HG03378 (cell line): ENCODE measurements around the gene CST4.
"Not testable (repeated sequence)": the region's sequence is repeated elsewhere in the genome, so short reads cannot be mapped to it uniquely, and the experiment has no call there.

Experiments used
- ATAC-seq: cut with Tn5 transposase; IDR thresholded peaks from one replicate; pipeline ENCODE4 v1.9.1; 2021; ENCODE audit warnings: mild to moderate bottlenecking, moderate library complexity; ENCODE audit not compliant: unreplicated experiment

CST4 gene

GRCh38 chr20:23663180-23663579 lies 25.7 kb downstream of the CST4 start:
- ATAC-seq: no peak

- ATAC-seq: no peak
These were observed 26.5 kb downstream of the CST4 start for GRCh38 chr20:23662276-23662870.

- ATAC-seq: no peak
These were observed 27.8 kb downstream of the CST4 start for GRCh38 chr20:23661002-23661429.

- no peak for ATAC-seq
These were observed 28.6 kb downstream of the CST4 start for GRCh38 chr20:23659989-23660837.

- ATAC-seq: not testable (repeated sequence)
These were observed 29.2 kb downstream of the CST4 start for GRCh38 chr20:23659610-23659988.

- ATAC-seq: no peak
These were observed 29.7 kb downstream of the CST4 start for GRCh38 chr20:23658989-23659609.

- ATAC-seq: no peak
These were observed 30.5 kb downstream of the CST4 start for GRCh38 chr20:23658336-23658735.

GRCh38 chr20:23657202-23657601 lies 31.6 kb downstream of the CST4 start:
- no peak for ATAC-seq

GRCh38 chr20:23656372-23656771 lies 32.5 kb downstream of the CST4 start:
- no peak for ATAC-seq

GRCh38 chr20:23655491-23656211 lies 33.2 kb downstream of the CST4 start:
- ATAC-seq: no peak

- ATAC-seq: no peak
These were observed 34.1 kb downstream of the CST4 start for GRCh38 chr20:23654717-23655116.

- ATAC-seq: no peak
These were observed 34.8 kb downstream of the CST4 start for GRCh38 chr20:23654000-23654399.

- ATAC-seq: no peak
These were observed 35.4 kb downstream of the CST4 start for GRCh38 chr20:23653400-23653938.

GRCh38 chr20:23652926-23653325 lies 35.9 kb downstream of the CST4 start:
- ATAC-seq: no peak

GRCh38 chr20:23652371-23652770 lies 36.5 kb downstream of the CST4 start:
- no peak for ATAC-seq

- ATAC-seq: no peak
These were observed 37.7 kb downstream of the CST4 start for GRCh38 chr20:23651117-23651516.

GRCh38 chr20:23649830-23650417 lies 38.9 kb downstream of the CST4 start:
- no peak for ATAC-seq

- ATAC-seq: no peak
These were observed 39.6 kb downstream of the CST4 start for GRCh38 chr20:23649242-23649641.

GRCh38 chr20:23647346-23647745 lies 41.5 kb downstream of the CST4 start:
- no peak for ATAC-seq

- ATAC-seq: no peak
These were observed 42.5 kb downstream of the CST4 start for GRCh38 chr20:23646106-23646873.
